ENCODE measurements around the gene NHSL2. TPM values are rescaled to one million over a fixed set of nuclear protein-coding genes. Genes with fewer than 3 reads are reported as not detected.

NHSL2 gene
- total RNA-seq, 1 experiment from 2014 or later: 0.07 TPM

GRCh38 chrX:72078411-72078810 lies 167.8 kb downstream of the NHSL2 start:
- no peaks in the 10 kb centered on the region for H3K79me2 ChIP-seq (ENCODE audit: low read length)
- no peaks in the 10 kb centered on the region for H3K4me1 ChIP-seq (ENCODE audit: insufficient read depth, low read length)
- H3K9me2 ChIP-seq (replicated peaks; ENCODE audit: low read length): no peaks in the 10 kb centered on the region
- ChIA-PET CTCF (no interaction called here), POLR2A (ENCODE audit: unreplicated experiment) (no interaction called here)
- H3K4me3 ChIP-seq (ENCODE audit: low read length): no peak overlapping the region
- intact Hi-C loops (cut with micrococcal nuclease): no loop called here
- TF ChIP-seq CTCF (conservative IDR thresholded peaks at IDR 0.05; ENCODE audit: low read depth, low read length) (no peak), EZH2phosphoT487 (IDR thresholded peaks at IDR 0.05; ENCODE audit: borderline replicate concordance, low read length) (no peak), EZH2 (IDR thresholded peaks at IDR 0.05; ENCODE audit: low read length, unreplicated experiment) (no peak)
- H3K27ac ChIP-seq (ENCODE audit: low read length): no peak overlapping the region
- H3K9ac ChIP-seq (ENCODE audit: low read length): no peak overlapping the region
- H4K20me1 ChIP-seq (ENCODE audit: low read length): no peaks in the 10 kb centered on the region
- H3F3A ChIP-seq (ENCODE audit: low read length, unreplicated experiment): no peaks in the 10 kb centered on the region
- H3K36me3 ChIP-seq (ENCODE audit: low read depth, low read length): no peaks in the 10 kb centered on the region
- no peak overlapping the region for H2AFZ ChIP-seq (ENCODE audit: low read length)
- no peaks in the 10 kb centered on the region for H3K9me3 ChIP-seq (ENCODE audit: low read length)
- BruUV-seq (replicated peaks): no TSS peak
- H3K4me2 ChIP-seq (ENCODE audit: low read length): no peak overlapping the region
- DNase-seq: no peak
- no peaks in the 10 kb centered on the region for H3K27me3 ChIP-seq (ENCODE audit: low read length)
- ATAC-seq: no peak

GRCh38 chrX:72079607-72080006 lies 169.0 kb downstream of the NHSL2 start:
- DNase-seq: no peak
- Histone ChIP-seq H3K9me3 (ENCODE audit: low read length) (no peaks in the 10 kb centered on the region), H2AFZ (ENCODE audit: low read length) (no peak overlapping the region), H3K4me2 (ENCODE audit: low read length) (no peak overlapping the region), H3K9ac (ENCODE audit: low read length) (no peak overlapping the region), H4K20me1 (ENCODE audit: low read length) (no peaks in the 10 kb centered on the region), H3K27me3 (ENCODE audit: low read length) (no peaks in the 10 kb centered on the region), H3K79me2 (ENCODE audit: low read length) (no peaks in the 10 kb centered on the region), H3K9me2 (replicated peaks; ENCODE audit: low read length) (no peaks in the 10 kb centered on the region), H3F3A (ENCODE audit: low read length, unreplicated experiment) (no peaks in the 10 kb centered on the region), H3K36me3 (ENCODE audit: low read depth, low read length) (no peaks in the 10 kb centered on the region), H3K4me3 (ENCODE audit: low read length) (no peak overlapping the region), H3K4me1 (ENCODE audit: insufficient read depth, low read length) (no peaks in the 10 kb centered on the region), H3K27ac (ENCODE audit: low read length) (no peak overlapping the region)
- no TSS peak for BruUV-seq (replicated peaks)
- CTCF ChIA-PET: no interaction called here
- no peak for TF ChIP-seq CTCF (conservative IDR thresholded peaks at IDR 0.05; ENCODE audit: low read depth, low read length)
- no peak for TF ChIP-seq EZH2 (IDR thresholded peaks at IDR 0.05; ENCODE audit: low read length, unreplicated experiment)
- TF ChIP-seq EZH2phosphoT487 (IDR thresholded peaks at IDR 0.05; ENCODE audit: borderline replicate concordance, low read length): no peak
- POLR2A ChIA-PET (ENCODE audit: unreplicated experiment): no interaction called here
- intact Hi-C loops (cut with micrococcal nuclease): no loop called here
- ATAC-seq: peak; percentile 37; the same call in 1 of the 2 replicates

GRCh38 chrX:72080150-72080549 lies 169.5 kb downstream of the NHSL2 start:
- CTCF ChIA-PET: no interaction called here
- Histone ChIP-seq H2AFZ (ENCODE audit: low read length) (no peak overlapping the region), H4K20me1 (ENCODE audit: low read length) (no peaks in the 10 kb centered on the region), H3K4me3 (ENCODE audit: low read length) (no peak overlapping the region), H3K9me2 (replicated peaks; ENCODE audit: low read length) (no peaks in the 10 kb centered on the region), H3K27ac (ENCODE audit: low read length) (no peak overlapping the region), H3K36me3 (ENCODE audit: low read depth, low read length) (no peaks in the 10 kb centered on the region), H3K4me1 (ENCODE audit: insufficient read depth, low read length) (no peaks in the 10 kb centered on the region), H3K27me3 (ENCODE audit: low read length) (no peaks in the 10 kb centered on the region), H3K9me3 (ENCODE audit: low read length) (no peaks in the 10 kb centered on the region), H3K4me2 (ENCODE audit: low read length) (no peak overlapping the region), H3K9ac (ENCODE audit: low read length) (no peak overlapping the region), H3F3A (ENCODE audit: low read length, unreplicated experiment) (no peaks in the 10 kb centered on the region), H3K79me2 (ENCODE audit: low read length) (no peaks in the 10 kb centered on the region)
- BruUV-seq (replicated peaks): no TSS peak
- POLR2A ChIA-PET (ENCODE audit: unreplicated experiment): no interaction called here
- ATAC-seq (no peak), DNase-seq (no peak)
- intact Hi-C loops (cut with micrococcal nuclease): no loop called here
- TF ChIP-seq EZH2 (IDR thresholded peaks at IDR 0.05; ENCODE audit: low read length, unreplicated experiment) (no peak), CTCF (conservative IDR thresholded peaks at IDR 0.05; ENCODE audit: low read depth, low read length) (no peak), EZH2phosphoT487 (IDR thresholded peaks at IDR 0.05; ENCODE audit: borderline replicate concordance, low read length) (no peak)
